NCI-H146 treated with DMSO at 0.1 percent for 48 hours (cell line): ENCODE results near the gene CDKAL1.
"Not testable (repeated sequence)": the region's sequence is repeated elsewhere in the genome, so short reads cannot be mapped to it uniquely, and the experiment has no call there.

Source experiments
- DNase-seq: peaks from one replicate; lab custom pipeline; 2025; ENCODE audit not compliant: unreplicated experiment; lab: John Stamatoyannopoulos, UW

Gene CDKAL1

GRCh38 chr6:20549398-20549797 lies 15.1 kb downstream of the CDKAL1 start:
- not testable (repeated sequence) for DNase-seq

GRCh38 chr6:20554326-20554725 lies 20.1 kb downstream of the CDKAL1 start:
- DNase-seq, result no peak

- DNase-seq, result no peak
Observed at GRCh38 chr6:20554817-20555216, 20.6 kb downstream of the CDKAL1 start.

- DNase-seq, result no peak
Observed at GRCh38 chr6:20559924-20560551, 25.8 kb downstream of the CDKAL1 start.

GRCh38 chr6:20563377-20563776 lies 29.1 kb downstream of the CDKAL1 start:
- no peak for DNase-seq

GRCh38 chr6:20564269-20564668 lies 30.0 kb downstream of the CDKAL1 start:
- peak; percentile 32 for DNase-seq

GRCh38 chr6:20564777-20565176 lies 30.5 kb downstream of the CDKAL1 start:
- DNase-seq, result peak; percentile 24

- DNase-seq, result no peak
Observed at GRCh38 chr6:20565342-20565741, 31.1 kb downstream of the CDKAL1 start.

- DNase-seq, result no peak
Observed at GRCh38 chr6:20566109-20566508, 31.9 kb downstream of the CDKAL1 start.

- no peak for DNase-seq
Observed at GRCh38 chr6:20569000-20569610, 34.8 kb downstream of the CDKAL1 start.

- DNase-seq, result no peak
Observed at GRCh38 chr6:20571261-20571660, 37.0 kb downstream of the CDKAL1 start.

GRCh38 chr6:20572288-20572687 lies 38.0 kb downstream of the CDKAL1 start:
- DNase-seq, result no peak

- DNase-seq, result no peak
Observed at GRCh38 chr6:20572940-20573339, 38.7 kb downstream of the CDKAL1 start.

- no peak for DNase-seq
Observed at GRCh38 chr6:20574355-20574754, 40.1 kb downstream of the CDKAL1 start.

- peak; percentile 69 for DNase-seq
Observed at GRCh38 chr6:20575125-20575524, 40.9 kb downstream of the CDKAL1 start.

- peak; percentile 59 for DNase-seq
Observed at GRCh38 chr6:20575704-20576451, 41.6 kb downstream of the CDKAL1 start.

GRCh38 chr6:20577173-20577688 lies 43.0 kb downstream of the CDKAL1 start:
- DNase-seq, result no peak

GRCh38 chr6:20581070-20581469 lies 46.8 kb downstream of the CDKAL1 start:
- DNase-seq, result no peak

- DNase-seq, result peak; percentile 65
Observed at GRCh38 chr6:20582586-20583443, 48.6 kb downstream of the CDKAL1 start.

GRCh38 chr6:20583444-20583800 lies 49.2 kb downstream of the CDKAL1 start:
- peak; percentile 91 for DNase-seq

GRCh38 chr6:20584100-20584731 lies 50.0 kb downstream of the CDKAL1 start:
- peak; percentile 45 for DNase-seq
